HG02610 (cell line): ENCODE results near the gene IL21R.

Source experiments
- ATAC-seq: cut with Tn5 transposase; IDR thresholded peaks from one replicate; pipeline ENCODE4 v1.9.1; 2021; ENCODE audit warnings: mild to moderate bottlenecking, moderate library complexity; ENCODE audit not compliant: unreplicated experiment

The IL21R gene

DNA sequence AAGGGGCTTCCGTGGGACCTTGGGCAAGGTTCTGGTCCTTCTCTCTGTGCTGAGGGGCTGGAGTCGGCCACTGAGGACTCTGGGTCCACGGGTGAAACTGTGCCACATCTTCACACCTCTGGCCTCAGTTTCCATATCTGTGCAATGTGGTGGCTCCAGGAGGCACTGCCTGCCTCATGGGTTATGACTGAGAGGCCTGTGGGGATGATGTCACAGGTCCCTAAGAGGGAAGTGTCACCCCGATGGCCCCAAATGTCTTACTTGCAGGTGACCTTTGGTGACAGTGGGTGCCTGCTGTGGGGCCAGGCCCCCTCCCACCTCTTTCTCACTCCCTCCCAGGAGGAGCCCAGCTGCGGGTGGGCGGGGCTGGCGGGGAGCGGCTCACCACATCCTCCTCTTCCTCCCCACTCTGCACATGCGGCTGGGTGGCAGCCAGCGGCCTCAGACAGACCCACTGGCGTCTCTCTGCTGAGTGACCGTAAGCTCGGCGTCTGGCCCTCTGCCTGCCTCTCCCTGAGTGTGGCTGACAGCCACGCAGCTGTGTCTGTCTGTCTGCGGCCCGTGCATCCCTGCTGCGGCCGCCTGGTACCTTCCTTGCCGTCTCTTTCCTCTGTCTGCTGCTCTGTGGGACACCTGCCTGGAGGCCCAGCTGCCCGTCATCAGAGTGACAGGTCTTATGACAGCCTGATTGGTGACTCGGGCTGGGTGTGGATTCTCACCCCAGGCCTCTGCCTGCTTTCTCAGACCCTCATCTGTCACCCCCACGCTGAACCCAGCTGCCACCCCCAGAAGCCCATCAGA lies at the start of gene IL21R:
IL21R (plus strand) TSS at position 407 of the 801 bp plus-strand sequence. CDS start 27,898 bp downstream, outside the sequence.
- peak; percentile 53 for ATAC-seq

DNA sequence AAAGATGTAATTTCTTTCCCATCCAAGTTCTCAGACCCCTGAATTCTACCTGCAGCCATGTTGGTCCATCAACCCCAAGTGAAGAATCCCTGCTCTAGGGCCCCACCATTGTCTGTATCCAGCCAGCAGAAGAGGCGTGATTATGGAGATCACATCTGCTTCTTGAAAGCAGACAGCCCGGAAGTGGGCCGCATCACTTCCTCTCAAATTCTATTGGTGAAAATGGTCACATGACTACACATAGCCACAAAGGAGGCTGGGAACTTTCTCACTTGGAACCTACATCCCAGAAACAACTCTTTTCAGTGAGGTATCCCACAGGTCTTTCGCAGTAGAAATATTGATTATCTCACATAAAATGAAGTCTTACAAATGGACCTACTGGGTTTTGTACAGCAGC lies 48.1 kb upstream of the IL21R start:
- no peak for ATAC-seq

DNA sequence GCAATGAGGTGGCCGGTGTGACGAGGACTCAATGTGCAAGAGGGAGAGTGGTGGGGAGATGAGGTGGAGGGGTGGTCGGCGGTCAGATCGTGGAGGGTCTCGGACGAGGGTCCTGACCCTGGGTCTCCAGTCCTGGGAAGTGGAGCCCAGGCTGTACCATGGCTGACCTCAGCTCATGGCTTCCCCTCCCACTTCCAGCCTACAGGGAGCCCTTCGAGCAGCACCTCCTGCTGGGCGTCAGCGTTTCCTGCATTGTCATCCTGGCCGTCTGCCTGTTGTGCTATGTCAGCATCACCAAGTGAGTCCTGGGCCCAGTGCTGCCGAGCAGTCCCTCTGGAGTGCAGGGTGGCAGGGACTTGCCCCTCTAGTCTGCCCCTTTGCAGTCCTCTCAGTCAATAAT lies 46.4 kb upstream of the IL21R start:
- no peak for ATAC-seq

DNA sequence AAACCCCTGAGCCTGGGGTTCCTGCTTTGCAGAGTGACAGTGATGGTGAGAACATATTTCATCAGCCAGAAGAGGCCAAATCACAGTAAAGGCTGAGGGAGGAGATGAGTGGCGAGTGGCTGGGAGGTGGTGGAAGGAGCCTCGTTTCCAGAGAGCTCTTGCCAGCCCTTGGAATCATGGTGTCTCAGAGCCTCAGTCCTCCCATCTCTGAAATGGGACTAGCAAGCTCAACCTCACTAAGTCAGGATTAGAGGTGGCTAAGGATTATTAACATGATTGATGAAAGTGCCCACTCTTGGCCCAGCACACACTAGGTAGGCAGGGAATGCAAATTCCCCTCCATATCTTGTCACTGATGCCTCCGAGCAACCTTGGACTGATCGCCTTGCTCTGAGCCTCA lies 45.2 kb upstream of the IL21R start:
- no peak for ATAC-seq

DNA sequence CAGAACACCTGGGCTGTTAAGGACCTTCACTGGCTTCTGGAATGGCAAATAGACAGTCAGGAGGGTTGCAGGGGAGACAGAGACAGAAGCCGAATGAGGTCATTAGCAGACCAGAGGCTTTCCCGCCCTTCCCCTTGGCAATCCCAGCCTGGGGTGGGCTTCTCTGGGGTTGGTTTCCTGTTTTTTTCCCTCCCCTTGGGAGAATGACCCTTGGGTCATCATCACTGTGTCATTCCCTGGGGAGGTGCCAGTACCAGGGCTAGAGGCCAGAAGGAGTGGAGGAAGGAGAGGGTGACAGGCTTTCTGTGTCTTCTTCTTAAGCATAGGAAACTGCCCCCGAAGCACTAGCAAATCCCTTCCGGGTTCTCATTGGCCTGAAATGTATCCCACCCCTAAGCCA lies 42.9 kb upstream of the IL21R start:
- no peak for ATAC-seq

DNA sequence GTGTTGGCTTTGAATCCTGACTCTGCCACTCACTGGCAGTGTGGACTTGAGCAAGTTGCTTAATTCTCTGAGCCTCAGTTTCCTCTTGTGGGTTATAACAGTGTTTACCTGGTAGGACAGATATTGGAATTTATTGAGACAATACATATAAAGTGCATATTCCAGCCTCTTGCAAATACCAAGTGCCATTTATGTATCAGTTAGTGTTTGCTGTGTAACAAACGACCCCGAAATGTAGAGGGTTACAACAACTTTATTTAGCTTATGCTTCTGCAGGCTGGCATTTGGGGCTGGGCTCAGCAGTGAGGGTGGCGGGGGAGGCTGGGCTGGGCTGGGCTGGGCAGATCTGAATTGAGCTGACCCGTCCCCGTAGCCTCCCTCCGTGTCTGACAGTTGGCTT lies 42.4 kb upstream of the IL21R start:
- no peak for ATAC-seq

DNA sequence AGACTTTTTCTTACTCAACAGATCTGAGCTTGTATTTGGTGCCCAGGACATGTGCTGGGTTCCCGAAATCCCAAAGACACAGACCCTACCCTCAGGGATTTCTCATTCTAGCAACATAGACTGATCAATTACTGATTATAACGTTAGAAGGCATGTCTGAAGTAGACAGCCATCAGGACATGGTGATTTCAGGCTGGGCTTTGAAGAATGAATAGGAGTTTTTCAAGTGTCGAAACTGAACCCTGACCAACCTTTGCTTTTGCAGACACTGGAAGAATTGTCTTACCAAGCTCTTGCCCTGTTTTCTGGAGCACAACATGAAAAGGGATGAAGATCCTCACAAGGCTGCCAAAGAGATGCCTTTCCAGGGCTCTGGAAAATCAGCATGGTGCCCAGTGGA lies 40.0 kb upstream of the IL21R start:
- no peak for ATAC-seq

DNA sequence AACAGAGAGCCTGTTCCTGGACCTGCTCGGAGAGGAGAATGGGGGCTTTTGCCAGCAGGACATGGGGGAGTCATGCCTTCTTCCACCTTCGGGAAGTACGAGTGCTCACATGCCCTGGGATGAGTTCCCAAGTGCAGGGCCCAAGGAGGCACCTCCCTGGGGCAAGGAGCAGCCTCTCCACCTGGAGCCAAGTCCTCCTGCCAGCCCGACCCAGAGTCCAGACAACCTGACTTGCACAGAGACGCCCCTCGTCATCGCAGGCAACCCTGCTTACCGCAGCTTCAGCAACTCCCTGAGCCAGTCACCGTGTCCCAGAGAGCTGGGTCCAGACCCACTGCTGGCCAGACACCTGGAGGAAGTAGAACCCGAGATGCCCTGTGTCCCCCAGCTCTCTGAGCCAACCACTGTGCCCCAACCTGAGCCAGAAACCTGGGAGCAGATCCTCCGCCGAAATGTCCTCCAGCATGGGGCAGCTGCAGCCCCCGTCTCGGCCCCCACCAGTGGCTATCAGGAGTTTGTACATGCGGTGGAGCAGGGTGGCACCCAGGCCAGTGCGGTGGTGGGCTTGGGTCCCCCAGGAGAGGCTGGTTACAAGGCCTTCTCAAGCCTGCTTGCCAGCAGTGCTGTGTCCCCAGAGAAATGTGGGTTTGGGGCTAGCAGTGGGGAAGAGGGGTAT lies 39.3 kb upstream of the IL21R start:
- ATAC-seq = no peak

DNA sequence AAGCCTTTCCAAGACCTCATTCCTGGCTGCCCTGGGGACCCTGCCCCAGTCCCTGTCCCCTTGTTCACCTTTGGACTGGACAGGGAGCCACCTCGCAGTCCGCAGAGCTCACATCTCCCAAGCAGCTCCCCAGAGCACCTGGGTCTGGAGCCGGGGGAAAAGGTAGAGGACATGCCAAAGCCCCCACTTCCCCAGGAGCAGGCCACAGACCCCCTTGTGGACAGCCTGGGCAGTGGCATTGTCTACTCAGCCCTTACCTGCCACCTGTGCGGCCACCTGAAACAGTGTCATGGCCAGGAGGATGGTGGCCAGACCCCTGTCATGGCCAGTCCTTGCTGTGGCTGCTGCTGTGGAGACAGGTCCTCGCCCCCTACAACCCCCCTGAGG lies 38.7 kb upstream of the IL21R start:
- no peak for ATAC-seq

DNA sequence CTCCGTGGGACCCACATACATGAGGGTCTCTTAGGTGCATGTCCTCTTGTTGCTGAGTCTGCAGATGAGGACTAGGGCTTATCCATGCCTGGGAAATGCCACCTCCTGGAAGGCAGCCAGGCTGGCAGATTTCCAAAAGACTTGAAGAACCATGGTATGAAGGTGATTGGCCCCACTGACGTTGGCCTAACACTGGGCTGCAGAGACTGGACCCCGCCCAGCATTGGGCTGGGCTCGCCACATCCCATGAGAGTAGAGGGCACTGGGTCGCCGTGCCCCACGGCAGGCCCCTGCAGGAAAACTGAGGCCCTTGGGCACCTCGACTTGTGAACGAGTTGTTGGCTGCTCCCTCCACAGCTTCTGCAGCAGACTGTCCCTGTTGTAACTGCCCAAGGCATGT lies 38.2 kb upstream of the IL21R start:
- no peak for ATAC-seq

DNA sequence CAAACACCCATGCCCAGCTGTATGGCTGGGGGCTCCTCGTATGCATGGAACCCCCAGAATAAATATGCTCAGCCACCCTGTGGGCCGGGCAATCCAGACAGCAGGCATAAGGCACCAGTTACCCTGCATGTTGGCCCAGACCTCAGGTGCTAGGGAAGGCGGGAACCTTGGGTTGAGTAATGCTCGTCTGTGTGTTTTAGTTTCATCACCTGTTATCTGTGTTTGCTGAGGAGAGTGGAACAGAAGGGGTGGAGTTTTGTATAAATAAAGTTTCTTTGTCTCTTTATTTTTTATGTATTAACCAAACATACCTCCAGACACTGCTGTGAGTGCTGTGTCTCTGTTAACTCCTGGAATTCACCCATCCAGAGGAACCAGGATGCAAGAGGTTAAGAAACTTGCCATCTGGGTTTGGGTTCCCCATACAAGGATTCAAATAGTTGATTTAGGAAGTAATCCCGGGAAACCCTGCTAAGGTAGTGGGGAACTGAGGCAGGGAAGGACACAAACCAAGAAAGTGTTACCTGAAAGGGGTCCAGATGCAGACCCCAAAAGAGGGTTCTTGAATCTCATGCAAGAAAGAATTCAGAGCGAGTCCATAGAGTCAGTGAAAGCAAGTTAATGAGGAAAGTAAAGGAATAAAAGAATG lies 37.4 kb upstream of the IL21R start:
- ATAC-seq = no peak

DNA sequence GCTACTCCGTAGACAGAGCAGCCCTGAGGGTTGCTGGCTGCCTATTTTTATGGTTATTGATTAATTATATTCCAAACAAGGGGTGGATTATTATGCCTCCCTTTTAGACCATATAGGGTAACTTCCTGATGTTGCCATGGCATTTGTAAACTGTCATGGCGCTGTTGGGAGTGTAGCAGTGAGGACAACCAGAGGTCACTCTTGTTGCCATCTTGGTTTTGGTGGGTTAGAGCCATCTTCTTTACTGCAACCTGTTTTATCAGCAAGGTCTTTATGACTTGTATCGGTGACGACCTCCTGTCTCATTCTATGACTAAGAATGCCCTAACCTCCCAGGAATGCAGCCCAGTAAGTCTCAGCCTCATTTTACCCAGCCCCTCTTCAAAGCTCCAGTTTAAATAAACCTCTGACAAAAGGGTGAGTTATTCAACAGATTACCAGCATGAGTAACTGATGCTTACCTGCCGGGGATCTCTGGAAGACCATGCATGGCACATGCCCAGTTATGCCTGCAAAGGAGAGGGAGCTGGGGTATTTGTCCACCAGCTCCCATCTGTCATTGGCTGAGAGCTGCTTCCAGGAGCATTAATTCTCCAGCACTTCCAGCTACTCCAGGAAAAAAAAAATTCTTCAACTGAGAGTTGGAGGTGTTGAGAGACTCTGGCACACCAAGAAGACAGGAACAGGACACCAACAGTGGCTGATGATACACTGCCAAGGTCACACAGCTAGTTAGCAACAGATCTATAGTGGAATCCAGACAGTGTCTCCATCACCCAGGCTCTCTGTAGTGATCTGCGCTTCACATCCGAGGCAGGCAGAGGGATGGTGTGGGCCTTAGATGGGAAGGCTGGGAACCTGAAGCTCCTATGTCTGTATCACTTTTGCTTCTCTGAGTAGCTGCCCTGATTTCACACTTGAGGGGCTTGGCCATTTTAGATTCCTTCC lies 36.6 kb upstream of the IL21R start:
- ATAC-seq = no peak

DNA sequence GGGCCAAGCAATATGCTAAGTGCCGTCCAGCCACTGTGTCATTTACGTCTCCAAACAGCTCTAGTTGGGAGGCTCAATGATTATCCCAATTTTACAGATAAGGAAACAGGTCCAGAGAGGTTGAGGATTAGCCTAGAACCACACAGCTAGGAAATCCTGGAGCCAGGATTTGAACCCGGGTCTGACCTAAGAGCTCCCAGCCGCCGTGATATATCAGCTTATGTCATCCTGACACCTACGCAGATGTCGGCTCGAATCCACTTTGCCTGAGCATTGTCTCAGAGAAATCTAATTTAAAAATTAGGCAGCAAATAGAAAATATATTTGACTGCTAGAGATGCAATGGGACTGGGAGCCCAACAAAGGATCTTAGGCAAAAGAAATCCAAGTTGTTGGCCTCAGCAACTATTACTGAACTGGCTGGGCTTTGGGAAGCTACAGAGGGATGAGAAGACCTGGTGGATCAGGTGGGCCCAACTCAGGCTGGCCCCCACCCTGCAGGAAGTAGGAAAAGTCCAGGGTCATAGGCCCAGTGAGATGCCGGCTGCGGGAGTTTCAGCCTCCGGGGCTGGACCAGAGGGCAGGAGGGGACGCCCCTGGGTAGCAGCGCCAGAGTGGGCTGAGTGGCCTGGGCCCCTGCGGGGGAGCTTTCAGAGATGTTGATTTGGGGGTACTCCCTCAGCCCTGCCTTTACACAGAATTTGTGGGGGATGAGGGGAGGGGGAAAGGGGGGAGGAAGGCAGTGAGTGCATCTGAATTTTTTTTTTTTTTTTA lies 35.1 kb upstream of the IL21R start:
- peak; percentile 18 for ATAC-seq

DNA sequence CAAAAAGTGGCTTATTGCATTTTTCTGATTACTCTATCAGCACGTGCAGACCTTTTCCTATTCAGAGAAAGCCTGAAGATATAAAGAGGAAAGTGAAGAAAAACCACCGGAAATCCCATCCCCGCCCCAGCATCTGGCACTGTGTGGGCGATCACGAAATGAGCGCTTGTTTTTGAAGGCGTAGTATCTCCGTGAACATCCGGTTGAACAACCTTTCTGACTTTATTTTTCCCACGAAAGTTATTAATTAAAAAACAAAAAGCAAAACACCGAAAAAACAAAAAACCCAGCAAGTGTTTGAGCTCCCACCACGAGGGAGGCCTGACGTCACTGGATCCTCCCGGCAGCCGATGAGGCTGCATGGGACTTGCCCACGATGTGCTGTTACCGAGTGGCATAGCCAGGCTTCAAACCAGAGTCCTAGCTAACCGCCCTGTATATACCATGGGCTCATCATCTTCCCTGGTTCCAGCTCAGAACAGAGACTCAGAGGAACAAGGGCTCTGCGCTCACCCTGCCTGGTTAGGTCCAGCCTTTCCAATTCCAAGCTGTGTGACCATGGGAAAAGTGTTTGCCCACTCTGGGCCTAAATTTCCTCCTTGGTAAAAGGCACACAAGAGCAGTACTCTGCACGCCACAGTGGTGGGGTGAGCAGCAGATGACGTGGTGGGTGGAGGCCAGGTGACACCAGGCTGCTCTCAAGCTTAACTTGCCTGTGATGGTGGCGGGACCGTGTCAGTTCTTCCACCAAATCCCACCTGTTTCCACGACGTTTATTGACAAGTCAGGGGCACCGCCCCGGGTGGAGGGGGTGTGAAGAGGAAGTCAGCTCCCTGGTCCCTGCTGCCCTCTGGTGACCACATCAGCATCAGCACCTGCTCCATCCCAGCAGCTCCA lies 34.3 kb upstream of the IL21R start:
- peak; percentile 65 for ATAC-seq

DNA sequence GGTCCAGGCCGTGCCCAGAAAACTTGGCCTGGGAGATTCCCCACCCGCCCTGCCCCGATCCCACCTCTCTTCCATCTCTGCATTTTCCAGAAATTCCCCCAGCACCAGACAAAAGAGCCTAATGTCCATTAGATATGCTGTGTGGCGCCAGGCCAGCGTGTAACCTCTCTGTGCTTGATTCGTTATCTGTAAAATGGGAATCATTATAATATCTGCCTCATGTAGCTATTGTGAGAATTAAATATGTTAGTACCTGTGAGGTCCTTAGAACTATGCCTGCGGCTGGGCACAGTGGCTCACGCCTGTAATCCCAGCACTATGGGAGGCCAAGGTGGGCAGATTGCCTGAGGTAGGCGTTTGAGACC lies 33.6 kb upstream of the IL21R start:
- no peak for ATAC-seq

DNA sequence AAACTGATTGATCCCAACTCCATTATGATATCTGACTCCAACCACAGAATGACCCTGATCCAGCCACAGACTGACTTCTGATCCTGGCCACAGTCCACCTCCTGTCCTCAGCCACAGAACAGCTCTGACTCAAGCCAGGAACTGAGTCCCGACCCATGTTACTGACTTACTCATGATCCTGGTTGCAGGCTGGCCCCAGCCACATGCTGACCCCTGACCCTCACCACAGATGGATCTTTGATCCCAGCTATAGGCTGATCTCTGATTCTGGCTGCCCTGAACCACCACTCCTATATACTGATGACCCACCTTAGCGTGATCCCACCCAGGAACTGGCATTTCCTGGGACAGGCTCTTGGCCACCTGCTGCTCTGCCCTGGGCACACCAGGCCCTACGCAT lies 32.2 kb upstream of the IL21R start:
- ATAC-seq = no peak

DNA sequence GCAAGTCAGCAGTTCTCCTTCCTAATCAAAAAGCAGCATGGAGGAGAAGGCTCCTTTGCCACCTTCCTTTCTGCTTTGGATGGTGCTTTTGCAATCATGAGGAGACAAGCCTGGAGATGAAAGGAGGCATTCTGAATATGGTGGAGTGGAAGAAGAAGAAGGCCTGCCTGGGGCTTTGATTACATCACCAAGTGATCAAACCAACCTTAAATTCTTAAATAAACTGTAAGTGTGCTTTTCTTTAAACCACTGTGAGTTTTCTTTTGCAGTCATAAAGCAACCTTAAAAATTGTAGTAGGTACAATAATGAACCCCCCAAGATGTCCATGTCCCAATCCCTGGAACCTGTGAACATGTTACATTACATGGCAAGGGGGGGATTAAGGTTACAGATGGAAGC lies 31.7 kb upstream of the IL21R start:
- no peak for ATAC-seq

DNA sequence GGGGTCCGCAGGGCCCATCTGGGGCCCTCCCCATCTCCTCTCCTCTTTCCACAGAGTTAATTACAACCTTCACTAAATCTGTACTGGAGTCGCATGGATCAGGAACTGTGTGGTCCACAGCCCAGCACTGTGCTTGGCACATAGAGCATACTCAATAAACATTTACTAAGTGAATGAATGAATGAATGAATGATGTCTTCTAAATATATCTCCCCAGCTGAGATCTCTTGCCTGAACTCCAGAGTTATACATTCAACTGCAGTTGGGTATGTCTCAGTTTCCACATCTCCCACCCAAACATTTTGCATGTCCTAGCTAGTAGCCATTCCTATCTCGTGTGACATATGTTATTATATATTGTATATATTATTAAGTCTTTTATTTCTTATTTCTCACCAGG lies 28.7 kb upstream of the IL21R start:
- ATAC-seq = no peak

DNA sequence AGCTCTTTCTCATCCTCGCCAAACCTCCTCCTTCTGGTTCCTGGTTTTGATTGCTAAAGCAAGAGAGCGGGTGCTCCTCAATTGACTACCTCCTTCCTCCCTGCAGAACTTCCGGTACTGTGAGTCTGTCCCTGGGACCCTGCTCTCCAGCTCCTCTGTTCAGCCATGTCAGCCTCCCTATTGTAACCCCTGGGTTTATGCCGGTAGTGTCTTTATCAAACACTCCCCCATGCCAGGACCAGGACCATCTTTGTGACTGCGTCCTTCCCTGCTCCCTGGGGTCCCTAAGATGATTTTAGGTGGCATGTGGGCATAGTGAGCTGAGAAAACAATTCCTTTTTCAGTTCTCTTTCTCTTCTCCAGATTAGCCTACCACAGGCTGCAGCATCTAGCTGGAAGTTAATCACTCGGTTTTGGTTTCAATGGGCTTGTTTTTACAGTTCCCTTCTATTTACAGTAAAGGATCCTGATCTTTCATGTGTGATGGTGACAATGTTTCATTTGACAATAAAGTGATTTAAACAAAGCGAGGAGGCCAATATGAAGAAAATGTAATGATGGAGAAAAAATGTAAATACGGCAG lies 27.7 kb upstream of the IL21R start:
- ATAC-seq = peak; percentile 32
